Measurements from ENCODE around the gene RAX2.

- TF ChIP-seq CTCF (IDR thresholded peaks at IDR 0.05) (no peak), POLR2A (IDR thresholded peaks at IDR 0.05) (no peak)
These were observed 12.8 kb upstream of the RAX2 start for GRCh38 chr19:3784607-3785450.

All from thyroid gland (tissue), 4 donors.